GM12864 (cell line): ENCODE data around the gene PTBP3.
"Not testable (repeated sequence)": the region's sequence is repeated elsewhere in the genome, so short reads cannot be mapped to it uniquely, and the experiment has no call there.

Experiments used
- DNase-seq: peaks from one replicate; pipeline ENCODE4 v3.0.0-alpha.2; 2011; ENCODE audit warnings: low read depth
- H3K4me3 ChIP-seq: 2 replicates; pipeline ENCODE4 v1.5.1; 2011; ENCODE audit warnings: mild to moderate bottlenecking, low read depth, low read length, control low read depth
- TF ChIP-seq, protein P1 (sequence below): IDR thresholded peaks from 2 replicates; pipeline ENCODE4 v1.5.1; 2011; ENCODE audit warnings: low read depth, mild to moderate bottlenecking, moderate library complexity, low read length, control low read depth, inconsistent platforms; ENCODE audit errors: missing control alignments

Gene PTBP3

DNA sequence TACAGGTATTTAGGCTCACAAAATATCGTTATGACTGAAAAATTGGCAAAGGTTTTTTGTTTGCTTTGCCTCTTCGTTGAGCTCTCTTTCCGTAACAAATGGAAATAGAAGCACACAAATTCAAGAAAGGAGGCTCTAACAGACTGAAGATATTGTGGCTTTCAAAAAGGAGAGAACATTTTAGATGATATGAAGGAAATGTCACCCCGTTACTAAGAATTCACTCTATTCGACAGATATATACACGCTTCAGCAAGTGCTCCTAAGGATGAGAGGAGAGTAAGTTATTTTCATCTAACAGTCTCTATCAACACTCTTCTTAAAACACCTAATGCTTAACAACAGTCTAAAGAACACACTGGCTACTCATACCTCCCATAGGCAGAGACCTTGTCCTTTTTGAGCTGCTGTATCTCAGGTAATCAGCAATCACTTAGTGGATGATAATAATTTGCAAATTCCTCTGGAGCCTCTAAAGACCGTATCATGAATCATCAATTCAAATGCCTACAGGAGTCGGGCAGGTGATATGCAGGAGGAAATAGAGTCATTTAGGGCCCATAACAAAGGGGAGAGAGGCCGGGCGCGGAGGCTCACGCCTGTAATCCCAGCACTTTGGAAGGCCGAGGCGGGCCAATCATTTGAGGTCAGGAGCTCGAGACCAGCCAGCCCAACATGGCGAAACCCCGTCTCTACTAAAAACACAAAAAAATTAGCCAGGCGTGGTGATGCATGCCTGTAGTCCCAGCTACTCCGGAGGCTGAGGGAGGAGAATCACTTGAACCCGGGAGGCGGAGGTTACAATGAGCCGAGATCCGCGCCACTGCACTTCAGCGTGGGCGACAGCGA is 45.1 kb upstream of the PTBP3 start:
- no peak for DNase-seq
- TF ChIP-seq, protein P1, sequence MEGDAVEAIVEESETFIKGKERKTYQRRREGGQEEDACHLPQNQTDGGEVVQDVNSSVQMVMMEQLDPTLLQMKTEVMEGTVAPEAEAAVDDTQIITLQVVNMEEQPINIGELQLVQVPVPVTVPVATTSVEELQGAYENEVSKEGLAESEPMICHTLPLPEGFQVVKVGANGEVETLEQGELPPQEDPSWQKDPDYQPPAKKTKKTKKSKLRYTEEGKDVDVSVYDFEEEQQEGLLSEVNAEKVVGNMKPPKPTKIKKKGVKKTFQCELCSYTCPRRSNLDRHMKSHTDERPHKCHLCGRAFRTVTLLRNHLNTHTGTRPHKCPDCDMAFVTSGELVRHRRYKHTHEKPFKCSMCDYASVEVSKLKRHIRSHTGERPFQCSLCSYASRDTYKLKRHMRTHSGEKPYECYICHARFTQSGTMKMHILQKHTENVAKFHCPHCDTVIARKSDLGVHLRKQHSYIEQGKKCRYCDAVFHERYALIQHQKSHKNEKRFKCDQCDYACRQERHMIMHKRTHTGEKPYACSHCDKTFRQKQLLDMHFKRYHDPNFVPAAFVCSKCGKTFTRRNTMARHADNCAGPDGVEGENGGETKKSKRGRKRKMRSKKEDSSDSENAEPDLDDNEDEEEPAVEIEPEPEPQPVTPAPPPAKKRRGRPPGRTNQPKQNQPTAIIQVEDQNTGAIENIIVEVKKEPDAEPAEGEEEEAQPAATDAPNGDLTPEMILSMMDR, result no peak
- H3K4me3 ChIP-seq, result peak overlapping the region; percentile 62

DNA sequence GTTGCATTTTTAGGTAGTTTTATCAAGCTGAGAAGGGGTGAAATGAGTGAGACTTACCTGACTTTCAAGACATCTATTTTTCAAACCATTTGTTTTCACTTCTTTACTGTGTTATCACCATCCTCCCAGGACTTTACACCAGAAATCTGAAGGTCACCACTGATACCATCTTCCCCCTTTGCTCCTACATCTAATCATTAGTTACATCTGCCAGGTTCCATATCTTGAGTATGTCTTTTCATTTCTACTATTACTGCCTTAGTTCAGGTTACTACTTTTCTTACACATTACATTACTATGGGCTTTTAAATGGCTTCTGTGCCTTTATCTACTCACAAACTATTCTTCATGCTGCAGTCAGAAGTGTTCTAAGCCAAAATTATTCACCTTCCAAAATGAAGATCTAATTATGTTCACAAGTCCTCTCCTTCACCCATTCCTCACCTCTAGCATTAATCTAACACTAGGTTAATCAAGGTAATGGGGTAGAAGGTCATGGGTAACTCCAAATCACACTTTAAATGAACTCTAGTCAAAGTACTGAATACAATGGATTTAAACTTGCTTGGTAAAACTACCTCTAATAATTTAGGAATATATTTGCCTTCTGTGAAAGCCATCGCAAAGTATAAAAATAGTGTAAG is 44.4 kb upstream of the PTBP3 start:
- TF ChIP-seq, protein P1, result no peak
- no peak for DNase-seq
- H3K4me3 ChIP-seq, result peak overlapping the region; percentile 62

DNA sequence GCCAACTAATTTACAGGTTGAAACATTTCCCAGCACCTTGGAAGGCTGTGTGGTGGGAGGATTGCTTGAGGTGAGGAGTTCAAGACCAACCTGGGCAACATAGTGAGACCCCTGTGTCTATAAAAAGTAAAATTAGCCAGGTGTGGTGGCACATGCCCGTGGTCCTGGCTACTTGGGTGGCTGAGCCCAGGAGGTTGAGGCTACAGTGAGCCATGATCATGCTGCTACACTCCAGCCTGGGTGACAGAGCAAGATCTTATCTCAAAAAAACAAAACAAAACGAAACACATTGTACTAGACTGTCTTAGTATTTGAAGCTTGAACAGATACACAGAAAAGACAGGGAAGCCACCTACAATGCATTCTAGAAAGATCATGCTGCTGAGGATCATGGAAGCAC is 43.7 kb upstream of the PTBP3 start:
- TF ChIP-seq, protein P1, result no peak
- H3K4me3 ChIP-seq, result no peak overlapping the region
- DNase-seq, result no peak

DNA sequence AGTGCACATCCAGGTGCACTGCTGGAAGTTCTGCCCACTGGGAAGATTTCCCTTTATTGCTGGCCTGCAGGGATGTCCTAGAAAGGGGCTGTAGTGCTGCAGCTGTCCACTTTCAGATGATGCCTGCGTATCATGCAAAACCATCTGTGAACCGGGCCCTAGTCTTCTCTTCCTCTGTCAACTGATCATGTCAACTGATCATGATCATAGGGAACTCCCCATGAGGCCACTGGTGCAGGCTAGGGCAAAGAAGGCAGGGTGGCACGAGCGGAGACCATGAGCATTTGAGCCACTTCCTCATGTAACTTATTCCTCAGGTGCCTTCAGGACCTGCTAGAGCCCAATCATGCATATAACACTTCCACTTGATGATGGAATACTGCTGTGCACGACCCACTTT is 41.9 kb upstream of the PTBP3 start:
- DNase-seq, result no peak
- TF ChIP-seq, protein P1, result no peak
- no peak overlapping the region for H3K4me3 ChIP-seq

DNA sequence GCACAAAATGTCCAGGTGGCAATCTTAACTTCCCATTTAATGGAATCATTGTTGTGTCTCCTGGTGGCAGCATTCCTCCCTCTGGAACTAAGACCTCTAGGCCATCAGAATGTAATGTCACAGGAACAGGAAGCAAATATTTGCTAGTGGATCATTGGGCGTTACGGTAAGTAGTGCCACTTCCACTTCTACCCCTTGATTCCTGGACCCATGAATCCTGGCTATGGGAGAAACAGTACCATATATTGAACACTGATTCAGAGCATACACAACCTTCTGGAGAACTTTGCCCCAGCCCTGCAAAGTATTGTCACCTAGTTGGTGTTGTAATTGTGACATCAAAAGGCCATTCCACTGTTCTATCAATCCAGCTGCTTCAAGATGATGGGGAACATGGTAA is 40.8 kb upstream of the PTBP3 start:
- not testable (repeated sequence) for H3K4me3 ChIP-seq, DNase-seq

DNA sequence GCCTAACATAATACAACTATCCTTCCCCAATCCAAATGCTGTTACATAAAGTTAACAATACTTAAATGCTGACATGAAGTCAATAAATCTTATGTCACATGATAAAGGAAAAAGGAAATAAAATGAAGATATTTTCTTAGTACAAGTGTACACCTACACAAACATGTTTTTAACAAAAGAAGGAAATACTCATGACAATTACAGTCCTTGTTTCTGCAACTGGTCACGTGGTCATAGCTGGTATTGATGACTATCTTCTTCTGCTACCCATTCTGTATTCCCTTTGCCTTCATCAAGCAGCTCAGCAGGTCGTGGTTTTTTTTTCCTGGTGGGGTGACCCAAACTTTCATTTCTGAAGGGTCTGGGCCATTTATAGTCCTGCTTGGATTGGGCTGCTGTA is 40.2 kb upstream of the PTBP3 start:
- H3K4me3 ChIP-seq, DNase-seq: not testable (repeated sequence)

DNA sequence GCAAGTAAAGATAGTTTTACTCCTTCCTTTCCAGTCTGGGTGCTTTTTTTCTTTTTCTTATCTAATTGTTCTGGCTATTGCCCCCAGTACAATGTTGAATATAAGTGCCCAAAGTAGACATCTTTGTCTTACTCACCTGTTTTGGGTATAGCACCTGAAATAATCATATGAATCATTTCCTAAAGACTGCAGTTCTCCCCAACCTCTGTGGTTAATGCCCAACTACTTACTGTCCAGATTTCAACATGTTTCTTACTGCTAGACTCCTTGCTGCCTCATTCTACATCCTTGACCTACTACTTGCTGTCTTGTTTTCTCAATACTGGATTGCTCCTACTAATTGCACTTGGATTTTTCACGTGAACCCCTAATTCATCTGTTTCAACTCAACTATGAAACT is 37.6 kb upstream of the PTBP3 start:
- TF ChIP-seq, protein P1, result no peak
- DNase-seq, result no peak
- H3K4me3 ChIP-seq, result no peak overlapping the region

DNA sequence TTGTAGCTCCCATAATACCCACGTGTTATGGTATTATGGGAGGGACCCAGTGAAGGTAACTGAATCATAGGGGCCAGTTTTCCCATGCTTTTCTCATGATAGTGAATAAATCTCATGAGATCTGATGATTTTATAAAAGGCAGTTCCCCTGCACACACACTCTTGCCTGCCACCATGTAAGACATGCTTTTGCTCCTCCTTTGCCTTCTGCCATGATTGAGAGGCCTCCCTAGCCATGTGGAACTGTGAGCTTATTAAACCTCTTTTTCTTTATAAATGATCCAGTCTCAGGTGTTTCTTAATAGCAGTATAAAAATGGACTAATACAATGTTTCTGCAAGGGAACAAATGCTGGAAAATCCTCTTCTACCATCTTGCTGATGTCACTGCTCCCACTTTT is 36.4 kb upstream of the PTBP3 start:
- no peak for DNase-seq
- H3K4me3 ChIP-seq, result no peak overlapping the region
- TF ChIP-seq, protein P1, result no peak
